SK-N-SH (cell line): ENCODE results near the gene ZNF586. TPM values are rescaled to one million over a fixed set of nuclear protein-coding genes. Genes with fewer than 3 reads are reported as not detected.

Experiments
- CTCF ChIA-PET: fragments of 300-600, 350-600 bp; formaldehyde crosslinking; extraction: SDS; loops from one replicate; lab custom pipeline; 2021; lab: Yijun Ruan, JAX
- POLR2A ChIA-PET: fragments of 350-600 bp; sonication (Branson Sonifier 250); formaldehyde crosslinking; extraction: SDS; loops from one replicate; lab custom pipeline; 2020; ENCODE audit warnings: antibody characterized with exemption, inconsistent platforms; lab: Yijun Ruan, JAX
- DNase-seq: peaks from one replicate; pipeline ENCODE4 v3.0.0; 2012
- H2AFZ ChIP-seq: fragments of 200-600 bp; sonication (generic); 2 replicates; pipeline ENCODE4 v1.8.1; 2016; ENCODE audit warnings: antibody characterized with exemption, mild to moderate bottlenecking, low read depth
- H3F3A ChIP-seq: fragments of 200-600 bp; sonication (generic); replicated peaks from 2 replicates; pipeline ENCODE3; 2016; ENCODE audit warnings: antibody characterized with exemption, mild to moderate bottlenecking; ENCODE audit not compliant: insufficient read depth
- H3K27ac ChIP-seq, 2 experiments: fragments of 200-500 bp in 1 of 2; fragments of 200-600 bp in 1 of 2; sonication (Bioruptor generic) in 1 of 2; sonication (generic), shearing (Covaris generic) in 1 of 2; 2 replicates each; pipeline versions ENCODE4 v1.5.1 to v1.6.1; 2014 to 2016; ENCODE audit warnings: low read depth in 2 of 2, inconsistent platforms in 1 of 2, low read length in 1 of 2, mild to moderate bottlenecking in 1 of 2, mixed read lengths in 1 of 2
- H3K27me3 ChIP-seq: fragments of 200-600 bp; sonication (generic), shearing (Covaris generic); 2 replicates; pipeline ENCODE4 v1.6.1; 2016; ENCODE audit warnings: mixed run types; ENCODE audit not compliant: insufficient read depth
- H3K36me3 ChIP-seq, 2 experiments: fragments of 200-500 bp in 1 of 2; fragments of 200-600 bp in 1 of 2; sonication (Bioruptor generic) in 1 of 2; sonication (generic) in 1 of 2; replicated peaks in 1 of 2; 2 replicates each; pipeline versions ENCODE3 to v1.5.1; 2014 to 2016; ENCODE audit warnings: low read length in 1 of 2, mild to moderate bottlenecking in 1 of 2; ENCODE audit not compliant: insufficient read depth in 2 of 2, control insufficient read depth in 1 of 2
- H3K4me1 ChIP-seq, 2 experiments: fragments of 200-500 bp in 1 of 2; fragments of 200-600 bp in 1 of 2; sonication (Bioruptor generic) in 1 of 2; sonication (generic), shearing (Covaris generic) in 1 of 2; 2 replicates each; pipeline versions ENCODE4 v1.5.1 to v1.6.1; 2014 to 2016; ENCODE audit warnings: low read depth in 1 of 2, low read length in 1 of 2, mixed run types in 1 of 2; ENCODE audit not compliant: insufficient read depth in 2 of 2, control insufficient read depth in 1 of 2
- H3K4me2 ChIP-seq: fragments of 200-600 bp; sonication (generic), shearing (Covaris generic); 2 replicates; pipeline ENCODE4 v1.6.1; 2017; ENCODE audit warnings: mixed run types
- H3K4me3 ChIP-seq, 2 experiments: fragments of 200-500 bp in 1 of 2; fragments of 200-600 bp in 1 of 2; sonication (Bioruptor generic) in 1 of 2; sonication (generic), shearing (Covaris generic) in 1 of 2; 2 replicates each; pipeline versions ENCODE4 v1.5.1 to v1.8.1; 2014 to 2016; ENCODE audit warnings: low read depth in 2 of 2, inconsistent platforms in 1 of 2, low read length in 1 of 2, mild to moderate bottlenecking in 1 of 2, mixed read lengths in 1 of 2, moderate library complexity in 1 of 2
- H3K79me2 ChIP-seq: fragments of 200-600 bp; sonication (generic); 2 replicates; pipeline ENCODE4 v1.8.1; 2017; ENCODE audit warnings: mild to moderate bottlenecking; ENCODE audit not compliant: insufficient read depth
- H3K9ac ChIP-seq: fragments of 200-600 bp; sonication (generic); 2 replicates; pipeline ENCODE4 v1.6.1; 2017; ENCODE audit warnings: mixed run types
- H3K9me2 ChIP-seq: fragments of 200-600 bp; sonication (generic); 2 replicates; pipeline ENCODE4 v1.6.1; 2017; ENCODE audit warnings: mixed run types
- H3K9me3 ChIP-seq: fragments of 200-600 bp; sonication (generic); 2 replicates; pipeline ENCODE4 v1.6.1; 2017; ENCODE audit warnings: mixed run types, mild to moderate bottlenecking, moderate library complexity
- H4K20me1 ChIP-seq: fragments of 200-600 bp; sonication (generic); 2 replicates; pipeline ENCODE4 v1.6.1; 2017; ENCODE audit warnings: mild to moderate bottlenecking, mixed run types; ENCODE audit not compliant: insufficient read depth
- CHD2 ChIP-seq: fragments of 150-350 bp; IDR thresholded peaks from 2 replicates; pipeline ENCODE4 v1.6.1; 2018; ENCODE audit warnings: low read length; ENCODE audit not compliant: partially characterized antibody
- ELF1 ChIP-seq: IDR thresholded peaks from 2 replicates; pipeline ENCODE4 v1.4.0; 2012
- EZH2phosphoT487 ChIP-seq: fragments of 200-600 bp; sonication (generic); IDR thresholded peaks from 2 replicates; pipeline ENCODE4 v1.6.1; 2017; ENCODE audit warnings: low read depth, mixed run types, mild to moderate bottlenecking, antibody characterized with exemption, moderate library complexity, borderline replicate concordance
- FOSL2 ChIP-seq: IDR thresholded peaks from 2 replicates; pipeline ENCODE4 v1.4.0; 2012; ENCODE audit warnings: low read depth, mild to moderate bottlenecking, moderate library complexity, borderline replicate concordance
- FOXJ3 ChIP-seq: sonication (generic); formaldehyde crosslinking; IDR thresholded peaks from 2 replicates; pipeline ENCODE4 v1.5.1; 2020; ENCODE audit warnings: mild to moderate bottlenecking, missing genetic modification reagents
- FOXM1 ChIP-seq: IDR thresholded peaks from 2 replicates; pipeline ENCODE4 v1.4.0; 2012; ENCODE audit warnings: low read depth, mild to moderate bottlenecking
- GABPA ChIP-seq: IDR thresholded peaks from 2 replicates; pipeline ENCODE4 v1.4.0; 2012; ENCODE audit warnings: low read depth, mild to moderate bottlenecking
- JUND ChIP-seq: IDR thresholded peaks from 2 replicates; pipeline ENCODE4 v1.4.0; 2012
- RFX5 ChIP-seq: IDR thresholded peaks from 2 replicates; pipeline ENCODE4 v1.6.1; 2012; ENCODE audit warnings: mild to moderate bottlenecking, improper control_type of control experiment, low read length
- RXRA ChIP-seq: IDR thresholded peaks from 2 replicates; pipeline ENCODE4 v1.4.0; 2012; ENCODE audit warnings: low read depth, mild to moderate bottlenecking, borderline replicate concordance
- SIN3A ChIP-seq: IDR thresholded peaks from 2 replicates; pipeline ENCODE4 v1.6.1; 2012; ENCODE audit warnings: low read depth, mild to moderate bottlenecking, low read length, moderate library complexity, borderline replicate concordance
- SMC3 ChIP-seq: IDR thresholded peaks from 2 replicates; pipeline ENCODE4 v1.6.1; 2012; ENCODE audit warnings: low read depth, low read length, improper control_type of control experiment
- TCF12 ChIP-seq: IDR thresholded peaks from 2 replicates; pipeline ENCODE4 v1.4.0; 2012
- WGBS: methylation state at CpG from one replicate; pipeline ENCODE4 v1.1.6; 2017; ENCODE audit warnings: low lambda C conversion rate; 5-methylcytosine and 5-hydroxymethylcytosine counted together
- polyA plus RNA-seq, 3 experiments: library from polyadenylated mRNA; depleted of rRNA; stranded (reverse); fragments of >200 nt; gene quantifications; 2 replicates each; pipeline ENCODE4 v1.2.3, GENCODE V29; 2012
- TF ChIP-seq, protein P1 (sequence below): IDR thresholded peaks from 2 replicates; pipeline ENCODE4 v1.4.0; 2012; ENCODE audit warnings: low read depth
- TF ChIP-seq, protein P2 (sequence below): fragments of 150-350 bp; IDR thresholded peaks from 2 replicates; pipeline ENCODE4 v1.6.1; 2017; ENCODE audit warnings: antibody characterized with exemption, low read length, low read depth, borderline replicate concordance
- TF ChIP-seq, protein P3 (sequence below): fragments of 200-600 bp; sonication (generic); IDR thresholded peaks from 2 replicates; pipeline ENCODE4 v1.6.1; 2017; ENCODE audit warnings: antibody characterized with exemption, mild to moderate bottlenecking, moderate library complexity

The ZNF586 gene
- polyA plus RNA-seq, 1 of the 3 experiments (the other 2 are of a cell fraction), result 3.5 TPM

DNA sequence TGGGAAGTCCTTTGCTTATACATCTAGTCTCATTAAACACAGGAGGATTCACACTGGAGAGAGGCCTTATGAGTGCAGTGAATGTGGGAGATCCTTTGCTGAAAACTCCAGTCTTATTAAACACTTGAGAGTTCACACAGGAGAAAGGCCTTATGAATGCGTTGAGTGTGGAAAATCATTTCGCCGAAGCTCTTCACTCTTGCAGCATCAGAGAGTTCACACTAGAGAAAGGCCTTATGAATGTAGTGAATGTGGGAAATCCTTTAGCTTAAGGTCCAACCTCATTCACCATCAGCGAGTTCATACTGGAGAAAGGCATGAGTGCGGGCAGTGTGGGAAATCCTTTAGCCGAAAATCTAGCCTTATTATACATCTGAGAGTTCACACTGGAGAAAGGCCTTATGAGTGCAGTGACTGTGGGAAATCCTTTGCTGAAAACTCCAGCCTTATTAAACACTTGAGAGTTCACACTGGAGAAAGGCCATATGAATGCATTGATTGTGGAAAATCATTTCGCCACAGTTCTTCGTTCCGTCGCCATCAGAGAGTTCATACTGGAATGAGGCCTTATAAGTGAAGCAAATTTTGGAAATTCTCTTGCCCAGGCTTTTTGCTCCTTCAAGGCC is 9.9 kb downstream of the ZNF586 start:
- no peak for TF ChIP-seq EZH2phosphoT487
- TF ChIP-seq, protein P1, sequence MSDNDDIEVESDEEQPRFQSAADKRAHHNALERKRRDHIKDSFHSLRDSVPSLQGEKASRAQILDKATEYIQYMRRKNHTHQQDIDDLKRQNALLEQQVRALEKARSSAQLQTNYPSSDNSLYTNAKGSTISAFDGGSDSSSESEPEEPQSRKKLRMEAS, result no peak
- Histone ChIP-seq H3K36me3 (peaks cover 26 to 45% of the 10 kb centered on the region in 2 experiments), H3K27me3 (no peaks in the 10 kb centered on the region), H3K79me2 (peaks cover 34% of the 10 kb centered on the region; the same call in 1 of the 2 replicates), H2AFZ (no peak overlapping the region), H3K4me3 (no peak overlapping the region; a peak in 1 of 4 replicates), H3K9me2 (no peaks in the 10 kb centered on the region), H3K9ac (no peak overlapping the region), H3K27ac (no peak overlapping the region), H3F3A (no peaks in the 10 kb centered on the region), H3K4me1 (no peaks in the 10 kb centered on the region), H4K20me1 (no peaks in the 10 kb centered on the region), H3K9me3 (0 out of 2 replicates have a peak, but pooled peaks cover 4% of the 10 kb centered on the region), H3K4me2 (no peak overlapping the region)
- ChIA-PET POLR2A (no interaction called here), CTCF (no interaction called here)
- WGBS, result 92% methylated on average over 10 of the region's 10 CpGs
- no peak for DNase-seq

DNA sequence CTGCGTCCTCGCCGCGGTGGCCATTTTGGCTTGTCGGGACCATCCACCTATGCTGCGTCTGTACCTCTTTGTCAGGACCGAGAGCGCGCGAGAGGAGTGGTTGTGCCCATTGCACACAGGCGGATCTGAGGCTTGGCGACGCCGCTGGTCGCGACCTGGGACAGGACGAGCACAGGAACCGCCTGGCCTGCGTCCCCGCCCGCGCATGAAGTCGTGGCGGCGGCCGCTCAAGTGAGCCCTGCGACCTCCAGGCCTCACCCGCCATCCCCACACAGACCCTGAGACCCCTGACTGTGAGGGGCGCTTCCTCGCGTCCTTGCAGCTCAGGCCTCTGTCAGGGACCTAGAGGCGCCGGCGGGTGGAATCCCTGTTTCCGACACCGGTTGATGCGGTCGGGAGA is 16.8 kb downstream of the ZNF586 start:
- no peak for TF ChIP-seq TCF12
- no peak for TF ChIP-seq JUND
- TF ChIP-seq, protein P2, sequence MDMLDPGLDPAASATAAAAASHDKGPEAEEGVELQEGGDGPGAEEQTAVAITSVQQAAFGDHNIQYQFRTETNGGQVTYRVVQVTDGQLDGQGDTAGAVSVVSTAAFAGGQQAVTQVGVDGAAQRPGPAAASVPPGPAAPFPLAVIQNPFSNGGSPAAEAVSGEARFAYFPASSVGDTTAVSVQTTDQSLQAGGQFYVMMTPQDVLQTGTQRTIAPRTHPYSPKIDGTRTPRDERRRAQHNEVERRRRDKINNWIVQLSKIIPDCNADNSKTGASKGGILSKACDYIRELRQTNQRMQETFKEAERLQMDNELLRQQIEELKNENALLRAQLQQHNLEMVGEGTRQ, result no peak
- no peak for TF ChIP-seq RXRA
- TF ChIP-seq FOXM1, result no peak
- no peak for TF ChIP-seq ELF1
- TF ChIP-seq RFX5, result no peak
- TF ChIP-seq, protein P1, result no peak
- TF ChIP-seq SIN3A, result no peak
- no peak for TF ChIP-seq FOXJ3
- no peak for TF ChIP-seq GABPA
- no peak for TF ChIP-seq SMC3
- no peak for TF ChIP-seq FOSL2
- TF ChIP-seq, protein P3, sequence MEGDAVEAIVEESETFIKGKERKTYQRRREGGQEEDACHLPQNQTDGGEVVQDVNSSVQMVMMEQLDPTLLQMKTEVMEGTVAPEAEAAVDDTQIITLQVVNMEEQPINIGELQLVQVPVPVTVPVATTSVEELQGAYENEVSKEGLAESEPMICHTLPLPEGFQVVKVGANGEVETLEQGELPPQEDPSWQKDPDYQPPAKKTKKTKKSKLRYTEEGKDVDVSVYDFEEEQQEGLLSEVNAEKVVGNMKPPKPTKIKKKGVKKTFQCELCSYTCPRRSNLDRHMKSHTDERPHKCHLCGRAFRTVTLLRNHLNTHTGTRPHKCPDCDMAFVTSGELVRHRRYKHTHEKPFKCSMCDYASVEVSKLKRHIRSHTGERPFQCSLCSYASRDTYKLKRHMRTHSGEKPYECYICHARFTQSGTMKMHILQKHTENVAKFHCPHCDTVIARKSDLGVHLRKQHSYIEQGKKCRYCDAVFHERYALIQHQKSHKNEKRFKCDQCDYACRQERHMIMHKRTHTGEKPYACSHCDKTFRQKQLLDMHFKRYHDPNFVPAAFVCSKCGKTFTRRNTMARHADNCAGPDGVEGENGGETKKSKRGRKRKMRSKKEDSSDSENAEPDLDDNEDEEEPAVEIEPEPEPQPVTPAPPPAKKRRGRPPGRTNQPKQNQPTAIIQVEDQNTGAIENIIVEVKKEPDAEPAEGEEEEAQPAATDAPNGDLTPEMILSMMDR, result no peak
- TF ChIP-seq CHD2, result no peak
- Histone ChIP-seq H3K27ac (no peak overlapping the region), H3K9ac (no peak overlapping the region), H4K20me1 (no peaks in the 10 kb centered on the region), H3K4me1 (no peaks in the 10 kb centered on the region), H3K9me2 (no peaks in the 10 kb centered on the region), H3K27me3 (no peaks in the 10 kb centered on the region), H2AFZ (no peak overlapping the region), H3K36me3 (peaks cover 4 to 23% of the 10 kb centered on the region in 2 experiments), H3K9me3 (no peaks in the 10 kb centered on the region), H3K4me3 (peak overlapping the region in 1 of 2 experiments; percentile 2; a peak in 1 of 4 replicates), H3F3A (no peaks in the 10 kb centered on the region), H3K79me2 (peaks cover 8% of the 10 kb centered on the region; the same call in 1 of the 2 replicates), H3K4me2 (no peak overlapping the region)
- no peak for DNase-seq
- CTCF ChIA-PET, result no interaction called here
- POLR2A ChIA-PET, result no interaction called here
- WGBS, result 96% methylated on average over 38 of the region's 38 CpGs
